Lower leg skin (tissue), 3 donors: Measurements from ENCODE around the gene OR4D9.

Experiments
- POLR2A ChIP-seq, 2 donors: fragments of 450-650 bp; IDR thresholded peaks; one replicate each; pipeline ENCODE4 v1.6.1; 2016 to 2017; ENCODE audit warnings: antibody characterized with exemption in 2 of 2, mild to moderate bottlenecking in 1 of 2, moderate library complexity in 1 of 2
- TF ChIP-seq, protein P1 (sequence below), 3 donors: fragments of 450-650 bp; IDR thresholded peaks; one replicate each; pipeline ENCODE4 v1.5.1; 2016; ENCODE audit warnings: antibody characterized with exemption in 3 of 3, mild to moderate bottlenecking in 3 of 3, moderate library complexity in 2 of 3

DNA sequence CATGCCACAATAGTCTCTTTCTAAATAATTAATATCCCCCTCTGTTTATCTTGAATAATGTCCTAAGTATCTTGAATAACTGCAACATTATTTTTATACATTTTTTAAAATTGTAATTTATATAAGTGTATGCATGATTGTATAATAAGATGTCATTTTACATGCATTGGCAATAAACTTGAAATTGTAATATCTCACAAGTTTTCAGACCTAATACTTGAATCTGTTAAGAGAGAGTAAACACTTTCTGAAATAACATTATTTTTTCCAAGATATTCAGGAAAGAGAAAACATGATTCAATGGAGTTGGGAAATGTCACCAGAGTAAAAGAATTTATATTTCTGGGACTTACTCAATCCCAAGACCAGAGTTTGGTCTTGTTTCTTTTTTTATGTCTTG is 8.1 kb upstream of the OR4D9 start, which contains the start of gene OR4D11:
- TF ChIP-seq, protein P1, sequence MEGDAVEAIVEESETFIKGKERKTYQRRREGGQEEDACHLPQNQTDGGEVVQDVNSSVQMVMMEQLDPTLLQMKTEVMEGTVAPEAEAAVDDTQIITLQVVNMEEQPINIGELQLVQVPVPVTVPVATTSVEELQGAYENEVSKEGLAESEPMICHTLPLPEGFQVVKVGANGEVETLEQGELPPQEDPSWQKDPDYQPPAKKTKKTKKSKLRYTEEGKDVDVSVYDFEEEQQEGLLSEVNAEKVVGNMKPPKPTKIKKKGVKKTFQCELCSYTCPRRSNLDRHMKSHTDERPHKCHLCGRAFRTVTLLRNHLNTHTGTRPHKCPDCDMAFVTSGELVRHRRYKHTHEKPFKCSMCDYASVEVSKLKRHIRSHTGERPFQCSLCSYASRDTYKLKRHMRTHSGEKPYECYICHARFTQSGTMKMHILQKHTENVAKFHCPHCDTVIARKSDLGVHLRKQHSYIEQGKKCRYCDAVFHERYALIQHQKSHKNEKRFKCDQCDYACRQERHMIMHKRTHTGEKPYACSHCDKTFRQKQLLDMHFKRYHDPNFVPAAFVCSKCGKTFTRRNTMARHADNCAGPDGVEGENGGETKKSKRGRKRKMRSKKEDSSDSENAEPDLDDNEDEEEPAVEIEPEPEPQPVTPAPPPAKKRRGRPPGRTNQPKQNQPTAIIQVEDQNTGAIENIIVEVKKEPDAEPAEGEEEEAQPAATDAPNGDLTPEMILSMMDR (IDR thresholded peaks at IDR 0.05) = no peak
- TF ChIP-seq POLR2A (IDR thresholded peaks at IDR 0.05) = no peak
